LNCaP clone FGC (cell line): Measurements from ENCODE around the gene MAN2C1.
"Not testable (repeated sequence)": the region's sequence is repeated elsewhere in the genome, so short reads cannot be mapped to it uniquely, and the experiment has no call there.

Source experiments
- DNase-seq: peaks from one replicate; pipeline ENCODE4 v3.0.0-alpha.2; 2011; ENCODE audit warnings: low read depth
- H3K4me3 ChIP-seq: 2 replicates; pipeline ENCODE4 v1.5.1; 2011; ENCODE audit warnings: mild to moderate bottlenecking, low read depth, low read length, control low read depth
- CTCF ChIP-seq: IDR thresholded peaks from 2 replicates; pipeline ENCODE4 v1.5.1; 2012; ENCODE audit warnings: mild to moderate bottlenecking; ENCODE audit not compliant: control insufficient read depth, insufficient read depth; ENCODE audit errors: extremely low read depth

The MAN2C1 gene

GRCh38 chr15:75389791-75390382, 21.5 kb upstream of the MAN2C1 start:
- no peak for DNase-seq
- no peak for TF ChIP-seq CTCF
- no peak overlapping the region for H3K4me3 ChIP-seq

DNA sequence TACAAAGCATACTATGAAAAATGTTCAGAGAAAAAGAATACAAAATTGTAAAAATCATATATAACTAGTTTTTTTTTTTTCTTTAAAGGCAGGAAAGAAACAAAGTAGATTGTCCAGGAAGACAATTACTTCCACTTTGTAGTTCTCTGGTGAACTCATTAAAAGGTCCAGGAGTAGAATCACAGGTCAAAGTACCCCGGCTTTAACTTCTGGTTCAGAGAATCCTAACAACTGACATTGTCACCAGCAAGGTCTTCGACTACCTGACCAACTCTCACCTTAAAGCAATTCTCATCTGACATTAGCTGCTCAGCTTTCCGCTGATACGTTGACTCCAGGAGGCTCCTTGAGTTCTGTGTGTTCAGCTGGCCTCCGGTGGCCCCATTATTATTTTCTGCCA, 15.6 kb upstream of the MAN2C1 start:
- not testable (repeated sequence) for H3K4me3 ChIP-seq, DNase-seq

DNA sequence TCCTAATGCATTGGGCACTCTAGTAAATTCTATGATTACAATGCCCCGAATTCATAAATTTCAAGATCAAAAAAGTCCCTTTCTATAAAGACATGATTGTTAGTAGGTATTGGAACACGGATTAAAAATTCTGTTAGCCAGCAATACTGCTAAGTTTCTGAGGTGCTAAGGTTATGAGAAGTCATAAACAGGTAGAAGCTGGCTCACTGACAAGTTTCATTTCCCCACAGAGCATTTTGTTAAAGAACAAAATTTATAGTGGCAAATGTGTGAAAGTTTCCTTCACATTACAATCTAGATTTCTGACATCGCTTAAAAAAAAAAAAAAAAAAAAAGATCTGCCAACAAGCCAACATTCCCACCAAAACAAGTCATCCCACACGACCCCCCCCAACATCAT, 12.4 kb upstream of the MAN2C1 start:
- no peak for DNase-seq
- TF ChIP-seq CTCF = no peak
- H3K4me3 ChIP-seq = no peak overlapping the region

GRCh38 chr15:75371901-75372688, 3.7 kb upstream of the MAN2C1 start:
- DNase-seq = no peak
- H3K4me3 ChIP-seq = no peak overlapping the region
- no peak for TF ChIP-seq CTCF

- no peak overlapping the region for H3K4me3 ChIP-seq
- DNase-seq = no peak
- TF ChIP-seq CTCF = no peak
Measured at GRCh38 chr15:75371486-75371885, 3.1 kb upstream of the MAN2C1 start.

GRCh38 chr15:75369897-75370581, 1.6 kb upstream of the MAN2C1 start:
- DNase-seq = no peak
- no peak for TF ChIP-seq CTCF
- H3K4me3 ChIP-seq = peak overlapping the region; percentile 88; the same call in 1 of the 2 replicates

DNA sequence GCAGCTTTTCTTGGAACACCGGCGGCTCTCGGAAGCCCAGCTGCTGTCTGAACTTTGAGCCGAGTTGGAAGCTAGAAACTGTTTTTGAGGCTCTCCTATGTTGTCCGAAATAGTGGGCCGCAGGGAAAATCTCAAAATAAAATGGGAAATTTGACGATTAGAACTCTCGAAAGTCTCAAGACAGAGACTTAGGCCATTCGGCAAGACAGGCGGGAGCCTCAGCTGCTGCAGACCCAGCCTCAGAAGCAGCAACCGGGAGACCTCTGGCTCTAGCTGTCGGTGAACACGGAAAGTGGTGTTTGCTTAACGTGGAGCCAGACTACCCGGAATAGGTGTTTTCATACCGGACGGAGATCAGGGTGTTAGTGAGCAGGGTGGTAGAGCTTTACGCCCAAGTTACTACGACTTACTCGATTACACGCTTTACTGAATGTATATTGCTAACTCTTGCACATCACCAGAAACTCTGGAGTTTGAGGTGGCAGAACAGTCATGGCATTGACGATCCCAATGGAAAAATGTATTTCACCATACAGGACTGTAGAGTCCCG, 357 bp upstream of the MAN2C1 start:
- DNase-seq = no peak
- peak overlapping the region; percentile 88 for H3K4me3 ChIP-seq
- no peak for TF ChIP-seq CTCF
